Tibial nerve (tissue), 4 donors: ENCODE results near the gene NKAIN2. TPM values are rescaled to one million over a fixed set of nuclear protein-coding genes. Genes with fewer than 3 reads are reported as not detected.
A peak's percentile ranks its signal among the peaks of the same experiment; 100 is the strongest.

ENCODE experiments used
- DNase-seq, 2 donors: peaks; one replicate each; pipeline ENCODE4 v3.0.0-alpha.2; 2019; ENCODE audit warnings: low spot score in 2 of 2
- H3K27ac ChIP-seq, 4 donors: fragments of 200-600 bp; sonication (generic) in 3 of 4; one replicate each; pipeline ENCODE4 v1.5.1; 2017 to 2019; ENCODE audit warnings: mild to moderate bottlenecking in 1 of 4
- H3K27me3 ChIP-seq, 2 donors: fragments of 200-600 bp; sonication (generic) in 1 of 2; one replicate each; pipeline versions ENCODE4 v1.5.1 to v1.6.0; 2017 to 2019
- H3K36me3 ChIP-seq, 3 donors: fragments of 200-600 bp; sonication (generic); one replicate each; pipeline ENCODE4 v1.5.1; 2018 to 2019
- H3K4me1 ChIP-seq, 4 donors: fragments of 200-600 bp; sonication (generic) in 3 of 4; one replicate each; pipeline ENCODE4 v1.5.1; 2017 to 2019
- H3K4me3 ChIP-seq, 4 donors: fragments of 200-600 bp; sonication (generic) in 3 of 4; one replicate each; pipeline ENCODE4 v1.5.1; 2017 to 2019; ENCODE audit warnings: mild to moderate bottlenecking in 1 of 4, moderate library complexity in 1 of 4
- H3K9me3 ChIP-seq, 4 donors: fragments of 200-600 bp; sonication (generic) in 3 of 4; one replicate each; pipeline ENCODE4 v1.5.1; 2017 to 2019
- EP300 ChIP-seq, 2 donors: sonication (generic); formaldehyde crosslinking; IDR thresholded peaks; one replicate each; pipeline ENCODE4 v1.6.1; 2017; ENCODE audit warnings: antibody characterized with exemption in 2 of 2, mild to moderate bottlenecking in 1 of 2
- POLR2A ChIP-seq, 2 donors: fragments of 450-650 bp; IDR thresholded peaks; one replicate each; pipeline ENCODE4 v1.6.1; 2017; ENCODE audit warnings: antibody characterized with exemption in 2 of 2, mild to moderate bottlenecking in 2 of 2, moderate library complexity in 2 of 2
- WGBS, 2 donors: methylation state at CpG; one replicate each; pipeline ENCODE4 v1.1.5; 2018; 5-methylcytosine and 5-hydroxymethylcytosine counted together
- total RNA-seq, 4 donors: library from RNA; depleted of rRNA; stranded (reverse); fragments of >200 nt; gene quantifications; one replicate each; pipeline ENCODE4 v1.1.0, GENCODE V29; 2016
- TF ChIP-seq, protein P1 (sequence below), 5 experiments: fragments of 200-600 bp in 3 of 5; fragments of 450-650 bp in 2 of 5; sonication (generic) in 3 of 5; IDR thresholded peaks; one replicate each; pipeline ENCODE4 v1.5.1; 2016 to 2019; ENCODE audit warnings: antibody characterized with exemption in 5 of 5, mild to moderate bottlenecking in 3 of 5, moderate library complexity in 2 of 5

The NKAIN2 gene
- total RNA-seq, 4 donors from 2014 or later = 8.1 to 20.8 (median 15.2) TPM

DNA sequence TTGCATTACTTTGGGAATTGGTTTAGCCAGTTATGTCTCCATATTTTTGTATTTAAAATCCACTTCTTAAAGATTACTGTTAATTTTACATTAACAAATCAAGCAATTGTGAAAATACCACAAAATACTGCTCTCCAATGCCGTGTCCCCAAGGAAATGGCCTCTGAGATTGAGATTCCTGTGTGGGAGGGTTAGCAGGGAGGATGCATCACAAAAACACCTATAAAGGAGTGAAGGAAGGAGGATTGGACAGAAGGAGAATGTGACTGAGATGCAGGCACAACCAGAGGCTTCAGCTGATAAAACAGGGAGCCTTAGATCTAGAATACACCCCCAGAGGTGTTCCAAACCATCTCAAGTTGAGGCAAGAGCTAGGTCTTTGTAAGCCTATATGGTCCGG lies 34.2 kb upstream of the NKAIN2 start:
- no peaks in the 10 kb centered on the region for H3K36me3 ChIP-seq

DNA sequence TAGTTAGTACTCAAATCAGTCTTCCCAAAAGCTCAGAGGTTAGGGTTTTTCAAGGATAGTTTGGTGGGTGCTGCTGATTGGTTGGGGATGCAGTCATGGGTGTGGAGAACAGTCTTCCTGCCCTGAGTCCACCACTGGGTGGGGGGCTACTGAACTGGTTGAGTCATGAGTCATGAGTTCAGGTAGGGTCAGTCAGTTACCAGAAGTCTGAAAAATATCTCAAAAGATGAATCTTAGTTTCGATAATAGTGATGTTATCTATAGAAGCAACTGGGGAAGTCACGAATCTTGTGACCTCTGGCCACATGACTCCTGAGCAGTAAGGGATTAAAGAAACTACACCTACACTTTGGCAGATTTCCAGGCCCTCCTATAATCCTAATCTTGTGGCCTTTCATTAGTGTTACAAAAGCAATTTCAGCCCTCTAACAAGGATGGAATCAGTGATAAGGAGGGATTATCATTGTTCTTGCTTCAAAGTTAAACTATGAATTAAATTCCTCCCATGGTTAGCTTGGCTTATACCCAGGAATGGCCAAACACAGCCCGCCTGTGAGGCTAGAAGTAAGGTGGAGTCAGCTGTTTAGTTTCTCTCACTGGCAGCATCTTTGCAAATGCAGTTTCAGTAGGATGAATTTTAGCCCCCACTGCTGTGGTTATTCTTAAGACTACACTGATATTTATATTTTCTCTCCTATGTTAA lies 33.3 kb upstream of the NKAIN2 start:
- no peak overlapping the region for H3K4me3 ChIP-seq
- no peaks in the 10 kb centered on the region for H3K27me3 ChIP-seq
- no peaks in the 10 kb centered on the region for H3K9me3 ChIP-seq
- H3K27ac ChIP-seq = no peak overlapping the region
- DNase-seq = no peak
- TF ChIP-seq, protein P1, sequence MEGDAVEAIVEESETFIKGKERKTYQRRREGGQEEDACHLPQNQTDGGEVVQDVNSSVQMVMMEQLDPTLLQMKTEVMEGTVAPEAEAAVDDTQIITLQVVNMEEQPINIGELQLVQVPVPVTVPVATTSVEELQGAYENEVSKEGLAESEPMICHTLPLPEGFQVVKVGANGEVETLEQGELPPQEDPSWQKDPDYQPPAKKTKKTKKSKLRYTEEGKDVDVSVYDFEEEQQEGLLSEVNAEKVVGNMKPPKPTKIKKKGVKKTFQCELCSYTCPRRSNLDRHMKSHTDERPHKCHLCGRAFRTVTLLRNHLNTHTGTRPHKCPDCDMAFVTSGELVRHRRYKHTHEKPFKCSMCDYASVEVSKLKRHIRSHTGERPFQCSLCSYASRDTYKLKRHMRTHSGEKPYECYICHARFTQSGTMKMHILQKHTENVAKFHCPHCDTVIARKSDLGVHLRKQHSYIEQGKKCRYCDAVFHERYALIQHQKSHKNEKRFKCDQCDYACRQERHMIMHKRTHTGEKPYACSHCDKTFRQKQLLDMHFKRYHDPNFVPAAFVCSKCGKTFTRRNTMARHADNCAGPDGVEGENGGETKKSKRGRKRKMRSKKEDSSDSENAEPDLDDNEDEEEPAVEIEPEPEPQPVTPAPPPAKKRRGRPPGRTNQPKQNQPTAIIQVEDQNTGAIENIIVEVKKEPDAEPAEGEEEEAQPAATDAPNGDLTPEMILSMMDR (IDR thresholded peaks at IDR 0.05) = no peak
- TF ChIP-seq EP300 (IDR thresholded peaks at IDR 0.05) (no peak), POLR2A (IDR thresholded peaks at IDR 0.05) (no peak)
- no peaks in the 10 kb centered on the region for H3K4me1 ChIP-seq
- H3K36me3 ChIP-seq = no peaks in the 10 kb centered on the region
- 64 to 77% methylated on average over 3 of the region's 3 CpGs for WGBS, 2 donors

More for the DNA sequence above, 34.2 kb upstream of the NKAIN2 start:
- no peak for TF ChIP-seq EP300 (IDR thresholded peaks at IDR 0.05)
- TF ChIP-seq POLR2A (IDR thresholded peaks at IDR 0.05) = no peak
- TF ChIP-seq, protein P1 (IDR thresholded peaks at IDR 0.05) = no peak
- H3K4me3 ChIP-seq = no peak overlapping the region
- no peak overlapping the region for H3K27ac ChIP-seq
- DNase-seq = no peak
- no peaks in the 10 kb centered on the region for H3K4me1 ChIP-seq
- WGBS, 2 donors = 78 to 84% methylated on average over 2 of the region's 2 CpGs
- no peaks in the 10 kb centered on the region for H3K27me3 ChIP-seq
- no peaks in the 10 kb centered on the region for H3K9me3 ChIP-seq

DNA sequence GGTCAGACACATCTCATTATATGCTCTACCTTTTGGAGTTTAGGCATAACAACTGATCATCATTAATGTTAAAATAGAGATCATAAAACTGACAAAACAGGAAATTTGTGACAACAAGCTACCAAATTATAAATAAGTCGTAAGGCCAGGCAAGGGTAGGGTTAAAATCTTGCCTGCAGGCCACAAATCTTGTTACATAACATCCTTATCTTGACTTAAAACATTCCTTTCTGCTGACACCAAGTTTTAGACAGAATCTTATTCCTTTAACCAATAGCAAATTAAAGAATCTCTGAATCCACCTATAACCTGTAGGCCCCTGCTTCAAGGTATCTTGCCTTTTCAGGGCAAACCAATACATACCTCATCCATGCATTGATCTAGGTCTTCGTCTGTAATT lies 32.5 kb upstream of the NKAIN2 start:
- DNase-seq = no peak
- Histone ChIP-seq H3K27ac (no peak overlapping the region), H3K36me3 (no peaks in the 10 kb centered on the region), H3K27me3 (no peaks in the 10 kb centered on the region), H3K9me3 (no peaks in the 10 kb centered on the region), H3K4me1 (no peaks in the 10 kb centered on the region), H3K4me3 (no peak overlapping the region)
- TF ChIP-seq POLR2A (IDR thresholded peaks at IDR 0.05) (no peak), EP300 (IDR thresholded peaks at IDR 0.05) (no peak)
- 79% methylated on average over 2 of the region's 2 CpGs for WGBS, 2 donors

DNA sequence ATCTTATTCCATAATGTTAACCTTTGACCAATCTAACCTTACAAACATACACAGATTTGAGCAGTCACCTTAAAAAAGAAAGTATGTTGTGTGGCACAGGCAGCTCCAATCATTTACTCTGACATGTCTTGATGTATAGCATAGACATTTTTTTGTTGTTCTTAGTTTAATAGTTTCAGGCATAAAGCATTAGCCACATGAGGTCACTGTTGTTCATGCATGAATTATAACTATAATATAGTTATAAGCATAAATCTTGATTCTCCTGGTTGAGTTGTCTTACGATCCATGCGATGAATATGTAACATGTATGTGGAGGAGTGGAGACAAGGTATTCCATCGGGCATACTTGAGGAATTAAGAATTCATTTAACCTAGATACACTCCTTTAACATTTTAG lies 26.1 kb upstream of the NKAIN2 start:
- no peaks in the 10 kb centered on the region for H3K9me3 ChIP-seq
- no peaks in the 10 kb centered on the region for H3K4me1 ChIP-seq
- H3K36me3 ChIP-seq = no peaks in the 10 kb centered on the region
- no peak overlapping the region for H3K4me3 ChIP-seq
- 47% methylated on average over 3 of the region's 3 CpGs for WGBS, 2 donors
- TF ChIP-seq POLR2A (IDR thresholded peaks at IDR 0.05) = no peak
- TF ChIP-seq, protein P1 (IDR thresholded peaks at IDR 0.05) = peak in 1 of 5 experiments; percentile 22
- TF ChIP-seq EP300 (IDR thresholded peaks at IDR 0.05) = no peak
- no peak overlapping the region for H3K27ac ChIP-seq
- no peaks in the 10 kb centered on the region for H3K27me3 ChIP-seq
- no peak for DNase-seq

DNA sequence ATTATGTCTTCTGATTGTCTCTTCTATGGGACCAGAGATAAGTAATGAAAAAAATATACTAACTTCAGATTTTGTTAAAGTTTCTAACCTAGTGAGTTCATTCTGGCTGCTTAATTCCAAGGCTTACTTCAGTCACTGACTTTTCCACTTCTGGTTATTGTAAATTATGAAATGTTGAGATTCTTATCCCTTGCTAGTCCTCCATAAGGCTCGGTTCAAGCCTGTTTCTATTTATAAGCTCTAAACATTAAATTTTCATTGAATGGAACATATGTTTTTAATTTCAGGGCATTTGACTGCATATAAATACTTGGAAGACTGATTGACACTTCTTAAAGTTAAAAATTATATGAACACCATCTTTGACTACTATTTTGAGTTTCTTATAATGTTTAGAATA lies 23.6 kb upstream of the NKAIN2 start:
- H3K9me3 ChIP-seq = no peaks in the 10 kb centered on the region
- no peak overlapping the region for H3K27ac ChIP-seq
- TF ChIP-seq, protein P1 (IDR thresholded peaks at IDR 0.05) = no peak
- TF ChIP-seq EP300 (IDR thresholded peaks at IDR 0.05) = no peak
- TF ChIP-seq POLR2A (IDR thresholded peaks at IDR 0.05) = no peak
- DNase-seq = no peak
- no peaks in the 10 kb centered on the region for H3K36me3 ChIP-seq
- no peak overlapping the region for H3K4me3 ChIP-seq
- H3K27me3 ChIP-seq = no peaks in the 10 kb centered on the region
- H3K4me1 ChIP-seq = no peaks in the 10 kb centered on the region
- WGBS, 2 donors = 47 to 55% methylated on average over 1 of the region's 1 CpG
